Smooth muscle cell (in vitro differentiated cells): Measurements from ENCODE around the gene AKT1. TPM values are rescaled to one million over a fixed set of nuclear protein-coding genes. Genes with fewer than 3 reads are reported as not detected.

Experiments
- DNase-seq: peaks from one replicate; lab custom pipeline; 2025; ENCODE audit not compliant: unreplicated experiment; lab: John Stamatoyannopoulos, UW
- H2AFZ ChIP-seq: fragments of 200-600 bp; sonication (generic); 2 replicates; pipeline ENCODE4 v1.6.0; 2016; ENCODE audit warnings: antibody characterized with exemption, low read depth, mild to moderate bottlenecking
- H3F3A ChIP-seq: fragments of 200-600 bp; sonication (generic); 2 replicates; pipeline ENCODE4 v1.6.0; 2017; ENCODE audit warnings: antibody characterized with exemption, low read depth
- H3K27ac ChIP-seq: fragments of 200-600 bp; sonication (generic); 2 replicates; pipeline ENCODE4 v1.5.1; 2016; ENCODE audit warnings: low read depth, mild to moderate bottlenecking
- H3K27me3 ChIP-seq: fragments of 200-600 bp; sonication (generic); 2 replicates; pipeline ENCODE4 v1.6.1; 2016; ENCODE audit warnings: low read depth, mild to moderate bottlenecking
- H3K36me3 ChIP-seq: fragments of 200-600 bp; sonication (generic); 2 replicates; pipeline ENCODE4 v1.5.1; 2016; ENCODE audit warnings: low read depth
- H3K4me1 ChIP-seq: fragments of 200-600 bp; sonication (generic); 2 replicates; pipeline ENCODE4 v1.5.1; 2016; ENCODE audit warnings: low read depth
- H3K4me2 ChIP-seq: fragments of 200-600 bp; sonication (generic); 2 replicates; pipeline ENCODE4 v1.6.0; 2016; ENCODE audit warnings: mild to moderate bottlenecking
- H3K4me3 ChIP-seq: fragments of 200-600 bp; sonication (generic); 2 replicates; pipeline ENCODE4 v1.5.1; 2016; ENCODE audit warnings: mild to moderate bottlenecking
- H3K79me2 ChIP-seq: fragments of 200-600 bp; sonication (generic); 2 replicates; pipeline ENCODE4 v1.6.0; 2016; ENCODE audit warnings: low read depth, mild to moderate bottlenecking
- H3K9ac ChIP-seq: fragments of 200-600 bp; sonication (generic); 2 replicates; pipeline ENCODE4 v1.6.0; 2016; ENCODE audit warnings: low read depth
- H3K9me3 ChIP-seq: fragments of 200-600 bp; sonication (generic); replicated peaks from 2 replicates; pipeline ENCODE4 v1.5.1; 2016; ENCODE audit warnings: low read depth
- H4K20me1 ChIP-seq: fragments of 200-600 bp; sonication (generic); 2 replicates; pipeline ENCODE4 v1.6.0; 2016; ENCODE audit warnings: low read depth
- CTCF ChIP-seq: fragments of 200-600 bp; sonication (generic); IDR thresholded peaks from 2 replicates; pipeline ENCODE4 v1.5.1; 2017; ENCODE audit warnings: borderline replicate concordance, mild to moderate bottlenecking, antibody characterized with exemption; ENCODE audit not compliant: insufficient read depth, poor library complexity, severe bottlenecking
- WGBS: methylation state at CpG from one replicate; pipeline ENCODE4 v1.1.7; 2016; ENCODE audit warnings: low lambda C conversion rate; 5-methylcytosine and 5-hydroxymethylcytosine counted together
- polyA plus RNA-seq: library from polyadenylated mRNA; unstranded; fragments of >200 nt; fragmentation: Nextera tagmentation; extraction: Ambion mirVana; gene quantifications from 2 replicates; pipeline ENCODE4 v1.2.1, GENCODE V29; 2016
- total RNA-seq: library from RNA; depleted of rRNA; stranded (reverse); fragments of >200 nt; gene quantifications from 2 replicates; pipeline ENCODE4 v1.2.3, GENCODE V29; 2014

Gene AKT1
- total and polyA plus RNA-seq, 2 experiments from 2014 or later: 99.9 to 189 TPM

GRCh38 chr14:104784846-104785707 lies 10.5 kb downstream of the AKT1 start:
- no peak for DNase-seq
- H4K20me1 ChIP-seq: peaks cover 97% of the 10 kb centered on the region
- TF ChIP-seq CTCF: no peak
- no peak overlapping the region for H3K9ac ChIP-seq
- no peaks in the 10 kb centered on the region for H3K9me3 ChIP-seq
- no peaks in the 10 kb centered on the region for H3F3A ChIP-seq
- no peak overlapping the region for H2AFZ ChIP-seq
- peaks cover 31% of the 10 kb centered on the region for H3K79me2 ChIP-seq
- H3K4me3 ChIP-seq: no peak overlapping the region
- H3K4me2 ChIP-seq: no peak overlapping the region
- no peak overlapping the region for H3K27ac ChIP-seq
- no peaks in the 10 kb centered on the region for H3K4me1 ChIP-seq
- H3K36me3 ChIP-seq: no peaks in the 10 kb centered on the region
- no peaks in the 10 kb centered on the region for H3K27me3 ChIP-seq
- WGBS: 96% methylated on average over 26 of the region's 36 CpGs

GRCh38 chr14:104784218-104784568 lies 11.4 kb downstream of the AKT1 start:
- Histone ChIP-seq H3F3A (no peaks in the 10 kb centered on the region), H3K27me3 (no peaks in the 10 kb centered on the region), H4K20me1 (peaks cover 97% of the 10 kb centered on the region), H3K36me3 (no peaks in the 10 kb centered on the region), H3K4me1 (no peaks in the 10 kb centered on the region), H3K27ac (no peak overlapping the region), H3K4me3 (no peak overlapping the region), H3K79me2 (peaks cover 22% of the 10 kb centered on the region), H3K4me2 (no peak overlapping the region), H3K9ac (no peak overlapping the region), H3K9me3 (no peaks in the 10 kb centered on the region), H2AFZ (no peak overlapping the region)
- no peak for TF ChIP-seq CTCF
- 88% methylated on average over 9 of the region's 9 CpGs for WGBS
- no peak for DNase-seq

- TF ChIP-seq CTCF: no peak
- DNase-seq: no peak
- H3K9me3 ChIP-seq: no peaks in the 10 kb centered on the region
- H3K9ac ChIP-seq: no peak overlapping the region
- peaks cover 97% of the 10 kb centered on the region for H4K20me1 ChIP-seq
- H3K4me2 ChIP-seq: no peak overlapping the region
- no peaks in the 10 kb centered on the region for H3K36me3 ChIP-seq
- no peak overlapping the region for H3K27ac ChIP-seq
- H2AFZ ChIP-seq: no peak overlapping the region
- 97% methylated on average over 12 of the region's 16 CpGs for WGBS
- no peaks in the 10 kb centered on the region for H3K4me1 ChIP-seq
- no peaks in the 10 kb centered on the region for H3K27me3 ChIP-seq
- peaks cover 18% of the 10 kb centered on the region for H3K79me2 ChIP-seq
- H3F3A ChIP-seq: no peaks in the 10 kb centered on the region
- no peak overlapping the region for H3K4me3 ChIP-seq
Observed at GRCh38 chr14:104783484-104784217, 11.9 kb downstream of the AKT1 start.
